ENCODE measurements around the gene TRIM44.

GRCh38 chr11:35662649-35663407 is at the start of gene TRIM44:
- TF ChIP-seq POLR2A (IDR thresholded peaks at IDR 0.05) (no peak), CTCF (IDR thresholded peaks at IDR 0.05) (peak in 1 of 3 donors; percentile 10)

Measured in breast epithelium (tissue), 3 donors.